GM23338 (cell line): ENCODE data around the gene FHIT.

ENCODE experiments used
- CREB1 ChIP-seq: fragments of 250-450 bp; sonication (Bioruptor Pico); IDR thresholded peaks from 2 replicates; pipeline ENCODE4 v1.5.0; 2020; ENCODE audit warnings: low read depth, mild to moderate bottlenecking, moderate library complexity
- CTCF ChIP-seq, 2 experiments: fragments of 200-600 bp in 1 of 2; sonication (generic) in 1 of 2; conservative IDR thresholded peaks; 2 replicates each; pipeline versions ENCODE4 v1.5.1 to v1.6.1; 2016 to 2017; ENCODE audit warnings: antibody characterized with exemption in 2 of 2, low read depth in 2 of 2, mild to moderate bottlenecking in 2 of 2, moderate library complexity in 1 of 2
- ETS1 ChIP-seq: IDR thresholded peaks from 2 replicates; pipeline ENCODE4 v1.6.1; 2016; ENCODE audit warnings: antibody characterized with exemption
- EZH2 ChIP-seq: fragments of 200-600 bp; sonication (generic); IDR thresholded peaks from one replicate; pipeline ENCODE4 v1.8.0; 2017; ENCODE audit warnings: antibody characterized with exemption, mild to moderate bottlenecking, low read depth; ENCODE audit not compliant: unreplicated experiment
- EZH2phosphoT487 ChIP-seq: fragments of 200-600 bp; sonication (generic); IDR thresholded peaks from one replicate; pipeline ENCODE4 v1.8.1; 2018; ENCODE audit warnings: antibody characterized with exemption; ENCODE audit not compliant: unreplicated experiment
- JUNB ChIP-seq: IDR thresholded peaks from one replicate; pipeline ENCODE4 v1.6.1; 2016; ENCODE audit warnings: antibody characterized with exemption; ENCODE audit not compliant: unreplicated experiment
- NANOG ChIP-seq: IDR thresholded peaks from 2 replicates; pipeline ENCODE4 v1.6.1; 2016; ENCODE audit warnings: antibody characterized with exemption, borderline replicate concordance
- POLR2AphosphoS5 ChIP-seq: IDR thresholded peaks from 2 replicates; pipeline ENCODE4 v1.6.1; 2016; ENCODE audit warnings: antibody characterized with exemption, low read depth
- REST ChIP-seq: IDR thresholded peaks from one replicate; pipeline ENCODE4 v1.6.1; 2018; ENCODE audit warnings: antibody characterized with exemption; ENCODE audit not compliant: unreplicated experiment
- STAT1 ChIP-seq: IDR thresholded peaks from one replicate; pipeline ENCODE4 v1.6.1; 2016; ENCODE audit warnings: antibody characterized with exemption; ENCODE audit not compliant: unreplicated experiment
- ZNF114 ChIP-seq: fragments of 250-450 bp; sonication (Bioruptor Pico); IDR thresholded peaks from 2 replicates; pipeline ENCODE4 v1.5.0; 2020; ENCODE audit warnings: mild to moderate bottlenecking, moderate library complexity
- ZNF331 ChIP-seq: fragments of 250-450 bp; sonication (Bioruptor Pico); IDR thresholded peaks from 2 replicates; pipeline ENCODE4 v1.5.0; 2020; ENCODE audit warnings: low read depth, mild to moderate bottlenecking, moderate library complexity

- no peak for TF ChIP-seq CTCF (conservative IDR thresholded peaks at IDR 0.05; ENCODE audit: low read depth in 2 of 2)
- no peak for TF ChIP-seq REST
- no peak for TF ChIP-seq JUNB
- TF ChIP-seq CREB1 (CRISPR knock-in tag): no peak
- TF ChIP-seq EZH2: no peak
- TF ChIP-seq ZNF114 (CRISPR knock-in tag): no peak
- TF ChIP-seq POLR2AphosphoS5: no peak
- TF ChIP-seq EZH2phosphoT487: no peak
- TF ChIP-seq ETS1: no peak
- TF ChIP-seq STAT1: no peak
- TF ChIP-seq ZNF331 (CRISPR knock-in tag): no peak
- TF ChIP-seq NANOG: no peak
These were observed 1205.0 kb downstream of the FHIT start for GRCh38 chr3:60046210-60046609.
